ENCODE results near the gene ITFG1. TPM values are rescaled to one million over a fixed set of nuclear protein-coding genes. Genes with fewer than 3 reads are reported as not detected.
A peak's percentile ranks its signal among the peaks of the same experiment; 100 is the strongest.

The ITFG1 gene
- total and polyA plus RNA-seq, 2 of the 13 experiments (the other 11 are each of a cell fraction or from before 2014, with no cell fraction given), result 74.5 to 150 TPM

GRCh38 chr16:47142821-47143676, 317.8 kb downstream of the ITFG1 start (continued):
- TF ChIP-seq ARID4A (CRISPR knock-in tag; IDR thresholded peaks at IDR 0.05; ENCODE audit: borderline replicate concordance), result no peak; the same call in 1 of the 2 replicates
- no peak for TF ChIP-seq ZNF34 (CRISPR knock-in tag; IDR thresholded peaks at IDR 0.05; ENCODE audit: borderline replicate concordance)
- TF ChIP-seq ZBTB44 (CRISPR knock-in tag; IDR thresholded peaks at IDR 0.05), result no peak
- no peak for TF ChIP-seq ZNF781 (CRISPR knock-in tag; IDR thresholded peaks at IDR 0.05; ENCODE audit: borderline replicate concordance, not compliant biosample characterization)
- TF ChIP-seq ZNF614 (CRISPR knock-in tag; IDR thresholded peaks at IDR 0.05; ENCODE audit: borderline replicate concordance), result 0 out of 2 replicates have a peak, but pooled peaks have one; percentile 49
- TF ChIP-seq ETV6 (CRISPR knock-in tag; conservative IDR thresholded peaks at IDR 0.05), result no peak
- TF ChIP-seq ZNF556 (CRISPR knock-in tag; IDR thresholded peaks at IDR 0.05; ENCODE audit: borderline replicate concordance), result 0 out of 2 replicates have a peak, but pooled peaks have one; percentile 39
- TF ChIP-seq CBX2 (IDR thresholded peaks at IDR 0.05; ENCODE audit: low read depth, low read length), result no peak
- peak; percentile 91 for TF ChIP-seq CBX2 (CRISPR knock-in tag; IDR thresholded peaks at IDR 0.05; ENCODE audit: low read depth)
- peak; percentile 46; the same call in 1 of the 2 replicates for TF ChIP-seq TP53 (CRISPR knock-in tag; conservative IDR thresholded peaks at IDR 0.05)
- TF ChIP-seq ZBTB26 (CRISPR knock-in tag; IDR thresholded peaks at IDR 0.05; ENCODE audit: borderline replicate concordance), result no peak
- TF ChIP-seq ZBTB8A (CRISPR knock-in tag; IDR thresholded peaks at IDR 0.05; ENCODE audit: borderline replicate concordance, low read depth), result no peak
- no peak; the same call in 1 of the 2 replicates for TF ChIP-seq ZNF543 (CRISPR knock-in tag; IDR thresholded peaks at IDR 0.05)
- no peak for TF ChIP-seq NR2F6 (IDR thresholded peaks at IDR 0.05)
- TF ChIP-seq NR2F6 (CRISPR knock-in tag; IDR thresholded peaks at IDR 0.05), result no peak
- no peak for TF ChIP-seq ZNF747 (CRISPR knock-in tag; IDR thresholded peaks at IDR 0.05; ENCODE audit: borderline replicate concordance)
- TF ChIP-seq ZNF777 (CRISPR knock-in tag; IDR thresholded peaks at IDR 0.05), result peak; percentile 98
- TF ChIP-seq ZNF280B (CRISPR knock-in tag; IDR thresholded peaks at IDR 0.05; ENCODE audit: borderline replicate concordance), result no peak

Measured in HepG2 (cell line).